Coronary artery (tissue), 2 donors: ENCODE data around the gene EPS8.
A peak's percentile ranks its signal among the peaks of the same experiment; 100 is the strongest.

Experiments used
- DNase-seq: peaks from one replicate; pipeline ENCODE4 v3.0.0-alpha.2; 2017; ENCODE audit warnings: low spot score
- H3K27ac ChIP-seq, 2 donors: fragments of 200-600 bp; sonication (generic); one replicate each; pipeline ENCODE4 v1.5.1; 2016 to 2019
- H3K4me3 ChIP-seq: fragments of 200-600 bp; sonication (generic); 2 replicates; pipeline ENCODE4 v1.5.1; 2016; ENCODE audit warnings: mild to moderate bottlenecking, moderate library complexity
- CTCF ChIP-seq: fragments of 200-600 bp; sonication (generic); IDR thresholded peaks from one replicate; pipeline ENCODE4 v1.5.1; 2019; ENCODE audit warnings: antibody characterized with exemption

EPS8 gene

GRCh38 chr12:15797818-15798217, 8.6 kb upstream of the EPS8 start:
- DNase-seq: no peak
- Histone ChIP-seq H3K27ac (no peak overlapping the region), H3K4me3 (no peak overlapping the region)
- no peak for TF ChIP-seq CTCF

- H3K27ac ChIP-seq: no peak overlapping the region
- no peak for TF ChIP-seq CTCF
These were observed 7.4 kb upstream of the EPS8 start for GRCh38 chr12:15796493-15797141.

GRCh38 chr12:15794836-15795235, 5.6 kb upstream of the EPS8 start:
- no peak for DNase-seq
- TF ChIP-seq CTCF: no peak
- H3K27ac ChIP-seq: no peak overlapping the region
- no peak overlapping the region for H3K4me3 ChIP-seq

More at GRCh38 chr12:15796493-15797141, 7.4 kb upstream of the EPS8 start:
- DNase-seq: no peak
- no peak overlapping the region for H3K4me3 ChIP-seq

GRCh38 chr12:15794196-15794595, 5.0 kb upstream of the EPS8 start:
- no peak for DNase-seq
- TF ChIP-seq CTCF: no peak
- Histone ChIP-seq H3K4me3 (no peak overlapping the region), H3K27ac (no peak overlapping the region)

- DNase-seq: peak; percentile 83
- Histone ChIP-seq H3K4me3 (peak overlapping the region; percentile 87), H3K27ac (peak overlapping the region; percentile 91)
- TF ChIP-seq CTCF: no peak
These were observed 662 bp downstream of the EPS8 start for GRCh38 chr12:15788233-15789219.

GRCh38 chr12:15787778-15788177, 1.4 kb downstream of the EPS8 start:
- Histone ChIP-seq H3K4me3 (peak overlapping the region; percentile 87), H3K27ac (peak overlapping the region; percentile 91)
- TF ChIP-seq CTCF: no peak
- DNase-seq: no peak
